CD14-positive monocyte (primary cell): ENCODE data around the gene AP2B1. TPM values are rescaled to one million over a fixed set of nuclear protein-coding genes. Genes with fewer than 3 reads are reported as not detected.

ENCODE experiments used
- DNase-seq, 3 donors: peaks; one replicate each; pipeline ENCODE4 v3.0.0-alpha.2; 2011 to 2022
- H2AFZ ChIP-seq: 2 replicates; pipeline ENCODE4 v1.6.0; 2012; ENCODE audit warnings: mild to moderate bottlenecking, low read depth, low read length, inconsistent platforms; ENCODE audit not compliant: insufficient read depth, poor library complexity, severe bottlenecking
- H3K27ac ChIP-seq, 2 donors: 1 replicate in 1 of 2; 2 replicates in 1 of 2; pipeline ENCODE4 v1.5.1; 2012 to 2013; ENCODE audit warnings: low read length in 2 of 2, control low read depth in 1 of 2, inconsistent platforms in 1 of 2, low read depth in 1 of 2, mild to moderate bottlenecking in 1 of 2
- H3K27me3 ChIP-seq, 2 donors: one replicate each; pipeline versions ENCODE4 v1.6.0 to v1.6.1; 2011 to 2013; ENCODE audit warnings: low read length in 2 of 2; ENCODE audit not compliant: control insufficient read depth in 2 of 2, insufficient read depth in 2 of 2
- H3K36me3 ChIP-seq, 2 donors: replicated peaks in 1 of 2; 1 replicate in 1 of 2; 2 replicates in 1 of 2; pipeline versions ENCODE4 v1.5.1 to v1.6.1; 2012 to 2013; ENCODE audit warnings: low read length in 2 of 2, control low read depth in 1 of 2, inconsistent platforms in 1 of 2, mild to moderate bottlenecking in 1 of 2; ENCODE audit not compliant: insufficient read depth in 2 of 2, control insufficient read depth in 1 of 2
- H3K4me1 ChIP-seq, 2 donors: 1 replicate in 1 of 2; 2 replicates in 1 of 2; pipeline versions ENCODE4 v1.5.1 to v1.6.1; 2012 to 2013; ENCODE audit warnings: low read length in 2 of 2, control low read depth in 1 of 2, inconsistent platforms in 1 of 2, mild to moderate bottlenecking in 1 of 2, moderate library complexity in 1 of 2; ENCODE audit not compliant: insufficient read depth in 2 of 2, control insufficient read depth in 1 of 2
- H3K4me2 ChIP-seq: replicated peaks from 2 replicates; pipeline ENCODE3; 2012; ENCODE audit warnings: low read length, moderate library complexity, mild to moderate bottlenecking; ENCODE audit not compliant: poor library complexity, severe bottlenecking; ENCODE audit errors: extremely low read depth
- H3K4me3 ChIP-seq, 3 experiments: fragments of 200-600 bp in 1 of 3; sonication (generic) in 1 of 3; replicated peaks in 1 of 3; 1 replicate in 2 of 3; 2 replicates in 1 of 3; pipeline ENCODE4 v1.5.1; 2011 to 2013; ENCODE audit warnings: low read length in 3 of 3, mild to moderate bottlenecking in 3 of 3, control low read depth in 2 of 3, low read depth in 2 of 3, inconsistent platforms in 1 of 3, moderate library complexity in 1 of 3
- H3K79me2 ChIP-seq: 2 replicates; pipeline ENCODE4 v1.6.0; 2012; ENCODE audit warnings: mild to moderate bottlenecking, control low read depth, inconsistent platforms, low read length, moderate library complexity; ENCODE audit not compliant: insufficient read depth
- H3K9ac ChIP-seq: 2 replicates; pipeline ENCODE4 v1.6.0; 2017; ENCODE audit warnings: low read length, mild to moderate bottlenecking; ENCODE audit not compliant: insufficient read depth, poor library complexity, severe bottlenecking
- H3K9me3 ChIP-seq, 2 donors: replicated peaks in 1 of 2; 1 replicate in 1 of 2; 2 replicates in 1 of 2; pipeline versions ENCODE4 v1.5.1 to v1.6.1; 2012 to 2013; ENCODE audit warnings: low read length in 2 of 2, control low read depth in 1 of 2; ENCODE audit not compliant: control insufficient read depth in 1 of 2, insufficient read depth in 1 of 2
- H4K20me1 ChIP-seq: 2 replicates; pipeline ENCODE4 v1.6.0; 2012; ENCODE audit warnings: mild to moderate bottlenecking, low read length, control low read depth, moderate library complexity; ENCODE audit not compliant: insufficient read depth
- H3K27ac Mint-ChIP-seq, 7 donors: one replicate each; pipeline ENCODE4 v1.8.0; 2020; ENCODE audit warnings: mild to moderate bottlenecking in 7 of 7, mixed read lengths in 7 of 7, moderate library complexity in 6 of 7, inconsistent platforms in 2 of 7
- H3K27me3 Mint-ChIP-seq, 3 donors: one replicate each; pipeline ENCODE4 v1.8.0; 2021 to 2022; ENCODE audit warnings: low read depth in 3 of 3, mild to moderate bottlenecking in 3 of 3, mixed read lengths in 3 of 3, moderate library complexity in 3 of 3, inconsistent platforms in 1 of 3
- H3K36me3 Mint-ChIP-seq, 2 donors: one replicate each; pipeline ENCODE4 v1.8.0; 2020; ENCODE audit warnings: mixed read lengths in 2 of 2, inconsistent platforms in 1 of 2, mild to moderate bottlenecking in 1 of 2
- H3K4me1 Mint-ChIP-seq: one replicate; pipeline ENCODE4 v1.8.0; 2020; ENCODE audit warnings: mild to moderate bottlenecking, mixed read lengths
- H3K4me3 Mint-ChIP-seq, 2 donors: one replicate each; pipeline ENCODE4 v1.8.0; 2020; ENCODE audit warnings: mild to moderate bottlenecking in 2 of 2, mixed read lengths in 2 of 2, moderate library complexity in 1 of 2
- H3K9me3 Mint-ChIP-seq, 7 donors: one replicate each; pipeline ENCODE4 v1.8.0; 2020 to 2022; ENCODE audit warnings: mixed read lengths in 7 of 7, mild to moderate bottlenecking in 6 of 7, moderate library complexity in 6 of 7, inconsistent platforms in 2 of 7
- WGBS: methylation state at CpG from one replicate; pipeline ENCODE4 v1.1.5; 2013; ENCODE audit warnings: missing lambda C conversion rate; ENCODE audit not compliant: insufficient coverage; 5-methylcytosine and 5-hydroxymethylcytosine counted together
- intact Hi-C, 2 donors: fragments of 100-400 bp; cut with micrococcal nuclease; formaldehyde crosslinking; loops; one replicate each; pipeline versions ENCODE4 v1.15.0 to v1.15.1; 2023
- polyA plus RNA-seq, 3 donors: library from polyadenylated mRNA; depleted of rRNA in 1 of 3; unstranded in 2 of 3; stranded (reverse) in 1 of 3; fragments of 300-500 nt in 2 of 3; fragments of >200 nt in 1 of 3; fragmentation: Illumina TruSeq in 2 of 3; gene quantifications; 1 replicate in 2 of 3; 2 replicates in 1 of 3; pipeline ENCODE4 v1.2.3, GENCODE V29; 2012 to 2021
- TF ChIP-seq, protein P1 (sequence below): fragments of 200-600 bp; IDR thresholded peaks from one replicate; pipeline ENCODE4 v1.8.0; 2022; ENCODE audit warnings: antibody characterized with exemption, mild to moderate bottlenecking

AP2B1 gene
- polyA plus RNA-seq, 3 donors: 28.7 to 44.2 (median 29.4) TPM

DNA sequence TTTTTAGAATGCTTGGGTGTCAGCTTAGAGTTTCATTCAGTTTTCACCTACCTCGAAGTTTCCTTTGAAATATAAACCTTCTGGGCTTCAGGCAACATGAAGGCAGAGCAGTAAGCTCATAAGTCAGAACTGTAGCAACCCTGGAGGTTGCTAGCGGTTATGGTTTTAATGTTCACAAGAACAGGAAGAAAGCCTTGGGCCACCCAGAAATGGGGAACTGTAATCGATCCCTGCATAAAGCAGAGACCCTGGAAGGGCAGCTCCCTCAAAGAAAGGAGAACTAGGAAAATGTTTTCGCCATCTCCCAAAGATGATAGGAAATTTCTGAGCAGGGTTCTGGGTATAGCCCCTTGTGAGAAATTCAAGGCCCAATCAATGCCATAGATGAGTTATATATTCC, 96.5 kb downstream of the AP2B1 start:
- Mint-ChIP-seq H3K36me3 (peaks cover 63 to 88% of the 10 kb centered on the region in 2 donors), H3K4me1 (peaks cover 6% of the 10 kb centered on the region), H3K9me3 (peaks cover 0 to 2% (median 0%) of the 10 kb centered on the region in 7 donors), H3K27me3 (no peaks in the 10 kb centered on the region), H3K27ac (peak overlapping the region in 2 of 7 donors; percentile 43 to 48), H3K4me3 (no peak overlapping the region)
- intact Hi-C loops: no loop called here
- no peaks in the 10 kb centered on the region for H3K27me3 ChIP-seq
- no peak overlapping the region for H3K4me3 ChIP-seq
- 7% methylated on average over 2 of the region's 4 CpGs for WGBS
- H3K36me3 ChIP-seq: peaks cover 68 to 97% of the 10 kb centered on the region in 2 donors
- peak in 2 of 3 donors; percentile 2 to 20 for DNase-seq
- H2AFZ ChIP-seq: no peak overlapping the region
- no peaks in the 10 kb centered on the region for H3K79me2 ChIP-seq
- no peak overlapping the region for H3K9ac ChIP-seq
- no peaks in the 10 kb centered on the region for H4K20me1 ChIP-seq
- H3K4me1 ChIP-seq: peaks cover 2 to 8% of the 10 kb centered on the region in 2 donors
- H3K4me2 ChIP-seq: no peak overlapping the region
- H3K9me3 ChIP-seq: no peaks in the 10 kb centered on the region
- TF ChIP-seq, protein P1, sequence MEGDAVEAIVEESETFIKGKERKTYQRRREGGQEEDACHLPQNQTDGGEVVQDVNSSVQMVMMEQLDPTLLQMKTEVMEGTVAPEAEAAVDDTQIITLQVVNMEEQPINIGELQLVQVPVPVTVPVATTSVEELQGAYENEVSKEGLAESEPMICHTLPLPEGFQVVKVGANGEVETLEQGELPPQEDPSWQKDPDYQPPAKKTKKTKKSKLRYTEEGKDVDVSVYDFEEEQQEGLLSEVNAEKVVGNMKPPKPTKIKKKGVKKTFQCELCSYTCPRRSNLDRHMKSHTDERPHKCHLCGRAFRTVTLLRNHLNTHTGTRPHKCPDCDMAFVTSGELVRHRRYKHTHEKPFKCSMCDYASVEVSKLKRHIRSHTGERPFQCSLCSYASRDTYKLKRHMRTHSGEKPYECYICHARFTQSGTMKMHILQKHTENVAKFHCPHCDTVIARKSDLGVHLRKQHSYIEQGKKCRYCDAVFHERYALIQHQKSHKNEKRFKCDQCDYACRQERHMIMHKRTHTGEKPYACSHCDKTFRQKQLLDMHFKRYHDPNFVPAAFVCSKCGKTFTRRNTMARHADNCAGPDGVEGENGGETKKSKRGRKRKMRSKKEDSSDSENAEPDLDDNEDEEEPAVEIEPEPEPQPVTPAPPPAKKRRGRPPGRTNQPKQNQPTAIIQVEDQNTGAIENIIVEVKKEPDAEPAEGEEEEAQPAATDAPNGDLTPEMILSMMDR: no peak
- peak overlapping the region in 1 of 2 donors; percentile 25 for H3K27ac ChIP-seq

DNA sequence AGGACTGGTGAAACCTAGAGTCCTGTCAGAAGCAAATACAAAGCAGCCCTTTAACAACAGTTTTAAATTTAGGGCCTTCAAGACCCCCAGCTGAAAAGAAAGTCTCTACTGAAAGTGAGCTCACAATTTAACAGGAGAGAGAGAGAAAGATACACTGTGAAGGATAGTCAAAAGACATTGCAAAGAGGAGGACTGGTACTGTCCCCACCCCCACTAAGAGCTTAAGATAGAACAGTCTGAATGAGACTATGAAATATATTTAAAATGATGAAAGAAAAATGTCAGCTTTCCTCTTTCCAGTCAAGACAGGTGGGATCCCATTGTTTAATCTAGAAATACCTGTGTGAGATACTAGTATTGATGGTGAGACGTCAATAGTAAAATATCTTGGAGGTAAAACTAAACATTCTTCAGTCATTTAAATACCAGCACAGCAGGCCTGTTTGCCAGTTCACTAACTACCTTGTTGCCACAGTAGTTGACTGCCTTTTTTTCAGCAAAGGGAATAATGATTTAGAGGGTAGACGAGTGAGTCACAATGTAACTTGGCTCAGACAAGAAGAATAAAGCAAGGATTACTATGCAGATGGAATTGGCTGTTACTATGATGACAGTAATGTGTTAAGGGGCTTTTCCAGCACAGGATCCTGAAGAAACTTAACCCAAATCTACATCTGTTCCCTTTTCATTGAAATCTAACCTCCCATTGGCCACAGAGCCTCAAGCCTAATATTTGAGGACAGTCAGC, 97.1 kb downstream of the AP2B1 start:
- H3K36me3 ChIP-seq: peaks cover 68 to 97% of the 10 kb centered on the region in 2 donors
- H2AFZ ChIP-seq: no peak overlapping the region
- Mint-ChIP-seq H3K4me1 (peaks cover 6% of the 10 kb centered on the region), H3K4me3 (no peak overlapping the region), H3K27me3 (no peaks in the 10 kb centered on the region), H3K9me3 (peaks cover 0 to 2% (median 0%) of the 10 kb centered on the region in 7 donors), H3K36me3 (peaks cover 64 to 89% of the 10 kb centered on the region in 2 donors), H3K27ac (no peak overlapping the region)
- no peaks in the 10 kb centered on the region for H4K20me1 ChIP-seq
- no peak for DNase-seq
- no CpG with 5 or more reads among the region's 2 CpGs for WGBS
- peaks cover 2 to 8% of the 10 kb centered on the region in 2 donors for H3K4me1 ChIP-seq
- H3K9ac ChIP-seq: no peak overlapping the region
- no peaks in the 10 kb centered on the region for H3K79me2 ChIP-seq
- H3K27ac ChIP-seq: no peak overlapping the region
- H3K4me2 ChIP-seq: no peak overlapping the region
- intact Hi-C loops: no loop called here
- no peak overlapping the region for H3K4me3 ChIP-seq
- TF ChIP-seq, protein P1: no peak
- H3K27me3 ChIP-seq: no peaks in the 10 kb centered on the region
- H3K9me3 ChIP-seq: no peaks in the 10 kb centered on the region
